HUES48 (cell line): ENCODE measurements around the gene UBA7.

ENCODE experiments used
- H3K27ac ChIP-seq: one replicate; pipeline ENCODE4 v1.7.0; 2013; ENCODE audit warnings: low read depth, low read length, inconsistent platforms
- H3K27me3 ChIP-seq: 2 replicates; pipeline ENCODE4 v1.6.1; 2013; ENCODE audit warnings: mild to moderate bottlenecking, low read length; ENCODE audit not compliant: control insufficient read depth, insufficient read depth
- H3K36me3 ChIP-seq: 2 replicates; pipeline ENCODE4 v1.6.1; 2013; ENCODE audit warnings: low read length; ENCODE audit not compliant: control insufficient read depth, insufficient read depth
- H3K4me1 ChIP-seq: 2 replicates; pipeline ENCODE4 v1.6.1; 2013; ENCODE audit warnings: mild to moderate bottlenecking, low read length; ENCODE audit not compliant: control insufficient read depth, insufficient read depth
- H3K4me3 ChIP-seq: 2 replicates; pipeline ENCODE4 v1.5.1; 2013; ENCODE audit warnings: mild to moderate bottlenecking, low read depth, low read length
- H3K9ac ChIP-seq: 2 replicates; pipeline ENCODE4 v1.6.1; 2013; ENCODE audit warnings: mild to moderate bottlenecking, low read depth, low read length, moderate library complexity
- H3K9me3 ChIP-seq: 2 replicates; pipeline ENCODE4 v1.6.1; 2013; ENCODE audit warnings: low read length; ENCODE audit not compliant: control insufficient read depth, insufficient read depth

The UBA7 gene

DNA sequence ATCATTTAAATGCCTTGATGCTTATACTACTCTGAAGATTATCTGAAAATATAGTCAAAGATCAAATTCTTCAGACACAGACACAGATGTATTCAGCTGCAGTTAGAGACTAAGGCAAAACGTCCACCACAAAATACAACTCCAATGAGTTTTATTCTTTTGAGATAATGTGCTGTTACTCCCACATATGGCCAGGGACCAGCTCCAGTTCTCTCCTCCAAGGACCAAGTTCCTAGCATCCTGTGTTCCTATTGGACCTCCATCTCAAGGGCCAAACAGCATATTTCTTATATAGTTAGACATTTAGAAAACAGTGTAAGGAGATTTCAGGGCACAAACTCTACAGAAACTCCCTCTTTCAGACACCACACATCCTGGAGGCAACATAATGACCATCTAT is 54.5 kb downstream of the UBA7 start:
- H3K4me3 ChIP-seq, result no peak overlapping the region
- H3K9me3 ChIP-seq, result no peaks in the 10 kb centered on the region
- H3K27me3 ChIP-seq, result no peaks in the 10 kb centered on the region
- H3K4me1 ChIP-seq, result no peaks in the 10 kb centered on the region
- H3K9ac ChIP-seq, result no peak overlapping the region
- no peaks in the 10 kb centered on the region for H3K36me3 ChIP-seq
- no peak overlapping the region for H3K27ac ChIP-seq

- H3K27ac ChIP-seq, result no peak overlapping the region
- H3K27me3 ChIP-seq, result no peaks in the 10 kb centered on the region
- H3K9me3 ChIP-seq, result no peaks in the 10 kb centered on the region
Measured at GRCh38 chr3:49757197-49757596, 56.6 kb downstream of the UBA7 start.

DNA sequence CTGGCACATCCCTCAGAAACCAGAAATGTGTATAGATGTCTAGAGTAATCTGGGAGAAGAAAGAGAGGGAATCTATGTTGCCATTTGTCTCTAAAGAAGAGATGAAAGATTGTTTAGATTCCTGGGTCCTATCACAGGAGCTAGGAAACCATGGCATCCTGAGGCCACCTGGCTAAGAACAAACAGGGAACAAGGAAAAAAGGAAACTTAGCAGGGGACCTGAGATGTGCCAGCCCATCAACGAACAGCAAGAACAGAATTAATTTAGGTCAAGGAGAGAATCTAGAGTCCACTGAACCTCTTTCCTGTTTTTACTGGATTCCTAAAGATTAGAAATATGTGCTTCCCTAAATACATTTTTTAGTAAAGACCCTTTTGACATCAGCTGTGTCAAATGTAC is 57.7 kb downstream of the UBA7 start:
- H3K4me1 ChIP-seq, result no peaks in the 10 kb centered on the region

More at GRCh38 chr3:49757197-49757596, 56.6 kb downstream of the UBA7 start:
- no peaks in the 10 kb centered on the region for H3K4me1 ChIP-seq
- H3K4me3 ChIP-seq, result no peak overlapping the region
- no peak overlapping the region for H3K9ac ChIP-seq
- no peaks in the 10 kb centered on the region for H3K36me3 ChIP-seq

More for the DNA sequence above, 57.7 kb downstream of the UBA7 start:
- H3K27ac ChIP-seq, result no peak overlapping the region
- no peaks in the 10 kb centered on the region for H3K9me3 ChIP-seq
- H3K27me3 ChIP-seq, result no peaks in the 10 kb centered on the region
- no peaks in the 10 kb centered on the region for H3K36me3 ChIP-seq
- no peak overlapping the region for H3K9ac ChIP-seq
- H3K4me3 ChIP-seq, result no peak overlapping the region
